ENCODE data around the gene SIRT7.

DNA sequence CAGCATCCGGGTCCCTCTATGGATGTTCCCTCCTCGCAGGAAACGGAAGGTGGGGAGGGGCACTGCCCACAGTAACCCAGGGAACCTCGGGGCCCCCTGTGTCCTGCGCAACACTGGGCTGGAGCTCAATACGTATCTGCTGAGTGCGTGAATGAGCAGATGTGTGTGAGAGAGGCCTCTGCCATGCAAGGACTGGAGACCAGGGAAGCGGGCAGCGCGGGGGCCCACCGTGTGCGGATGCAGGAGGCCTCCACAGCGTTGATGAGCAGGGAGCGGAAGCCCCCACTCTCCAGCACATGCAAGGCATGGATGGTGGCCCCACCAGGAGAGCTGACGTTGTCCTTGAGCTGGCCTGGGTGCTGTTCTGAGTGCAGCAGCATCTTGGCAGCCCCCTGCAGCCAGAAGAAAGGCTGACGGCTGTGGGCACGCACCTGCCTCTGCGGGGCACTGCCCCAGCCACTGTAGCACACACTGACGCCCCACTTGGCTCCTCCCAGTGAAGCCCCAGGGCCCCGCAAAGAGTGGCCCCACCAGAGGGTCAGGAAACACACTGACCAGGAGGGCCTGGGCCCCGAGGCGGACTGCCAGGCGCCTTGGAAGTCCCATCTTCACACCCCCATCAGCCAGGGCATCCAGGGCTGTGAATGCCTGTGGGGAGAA, 16.3 kb upstream of the SIRT7 start:
- TF ChIP-seq REST (IDR thresholded peaks at IDR 0.05; ENCODE audit: insufficient replicate concordance, low read depth) (no peak), CTCF (IDR thresholded peaks at IDR 0.05; ENCODE audit: insufficient read depth, low read length) (no peak)

Data from HL-60 (cell line).